Epithelial cell of prostate (primary cell): Measurements from ENCODE around the gene SPDYE1.
"Not testable (repeated sequence)": the region's sequence is repeated elsewhere in the genome, so short reads cannot be mapped to it uniquely, and the experiment has no call there.

Experiments
- DNase-seq: peaks from one replicate; pipeline ENCODE4 v3.0.0-alpha.2; 2011; ENCODE audit warnings: low read depth, low spot score
- H3K27ac ChIP-seq: fragments of 450-650 bp; 2 replicates; pipeline ENCODE4 v1.5.1; 2017; ENCODE audit warnings: mild to moderate bottlenecking

Gene SPDYE1

DNA sequence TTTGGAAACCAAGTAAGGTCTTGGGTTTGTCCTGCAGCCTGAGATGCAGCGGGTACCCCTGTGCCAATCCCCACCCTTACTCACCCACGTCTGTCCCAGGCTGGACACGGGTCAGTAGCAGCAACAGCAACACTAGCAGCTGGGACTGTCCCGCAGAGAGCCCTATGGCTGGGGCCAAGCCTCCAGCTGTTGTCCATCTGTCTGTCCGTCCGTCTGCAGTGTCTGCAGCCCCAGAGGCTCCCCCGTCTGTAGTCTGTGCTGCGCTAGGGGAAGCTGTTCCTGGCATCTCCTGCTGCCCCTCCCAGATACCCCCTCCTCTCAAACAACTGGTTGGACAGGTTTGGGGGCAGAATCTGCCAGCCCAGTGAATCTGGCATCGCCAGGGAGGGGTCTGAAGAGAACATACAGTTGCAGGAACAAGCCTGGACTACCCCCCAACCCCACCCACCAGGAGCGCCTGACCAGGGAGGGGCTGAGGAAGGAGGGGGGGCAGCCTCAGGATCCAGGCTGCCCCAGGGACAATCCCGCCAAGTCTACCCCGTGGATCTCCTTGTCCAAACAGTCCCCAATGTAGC lies 7.6 kb upstream of the SPDYE1 start:
- not testable (repeated sequence) for H3K27ac ChIP-seq, DNase-seq

DNA sequence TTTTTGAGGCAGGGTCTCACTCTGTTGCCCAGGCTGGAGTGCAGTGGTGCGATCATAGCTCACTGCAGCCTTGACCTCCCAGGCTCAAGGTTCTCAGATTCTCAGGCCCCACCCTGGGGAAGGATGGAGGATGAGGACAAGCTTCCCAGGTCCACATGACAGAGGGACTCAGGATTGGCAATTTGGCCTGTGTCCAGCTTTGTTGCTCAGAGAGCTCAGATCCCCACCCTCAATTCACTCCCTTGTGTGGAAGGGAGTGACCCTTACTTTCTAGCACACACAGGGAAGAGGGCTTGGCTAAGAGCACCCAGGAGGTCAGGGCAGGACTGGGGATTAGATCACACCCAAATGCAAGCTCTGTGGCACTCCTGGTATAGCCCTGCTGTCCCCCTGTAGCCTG lies 6.9 kb upstream of the SPDYE1 start:
- DNase-seq, H3K27ac ChIP-seq: not testable (repeated sequence)

DNA sequence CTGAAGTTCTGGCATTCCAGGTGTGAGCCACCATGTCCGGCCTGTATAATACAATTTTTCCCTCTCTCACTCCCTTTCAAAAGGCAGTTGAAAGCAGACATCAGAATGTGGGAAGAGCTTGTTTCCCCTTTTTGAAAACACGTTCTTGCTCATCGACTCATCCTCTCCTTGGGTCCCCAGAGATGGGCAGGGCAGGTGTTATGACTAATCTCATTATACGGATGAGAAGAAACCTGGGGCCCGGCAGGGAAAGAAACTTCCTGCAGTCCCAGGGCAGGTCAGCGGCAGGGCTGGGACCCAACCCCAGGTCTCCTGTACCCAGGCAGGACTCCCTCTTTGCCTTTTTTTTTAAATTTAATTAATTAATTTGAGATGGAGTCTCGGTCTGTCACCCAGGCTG lies 4.8 kb upstream of the SPDYE1 start:
- peak overlapping the region; percentile 60 for H3K27ac ChIP-seq
- not testable (repeated sequence) for DNase-seq

DNA sequence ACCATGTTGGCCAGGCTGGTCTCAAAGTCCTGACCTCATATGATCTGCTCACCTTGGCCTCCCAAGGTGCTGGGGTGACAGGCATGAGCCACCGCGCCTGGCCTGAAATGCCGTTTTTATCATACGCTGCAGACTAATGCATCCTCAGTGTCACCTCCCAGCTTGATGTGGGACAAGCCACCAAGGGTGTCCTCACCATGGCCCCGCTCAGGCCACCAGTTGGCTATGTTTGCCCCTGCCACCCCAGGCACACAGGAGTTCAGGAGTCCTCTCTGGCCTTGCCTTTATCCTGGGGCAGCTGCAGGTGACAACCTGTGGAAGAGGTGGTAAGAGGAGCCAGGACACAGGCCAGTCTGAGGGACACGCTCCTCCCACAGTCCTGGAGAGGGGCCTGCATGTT lies 3.0 kb upstream of the SPDYE1 start:
- DNase-seq: not testable (repeated sequence)

DNA sequence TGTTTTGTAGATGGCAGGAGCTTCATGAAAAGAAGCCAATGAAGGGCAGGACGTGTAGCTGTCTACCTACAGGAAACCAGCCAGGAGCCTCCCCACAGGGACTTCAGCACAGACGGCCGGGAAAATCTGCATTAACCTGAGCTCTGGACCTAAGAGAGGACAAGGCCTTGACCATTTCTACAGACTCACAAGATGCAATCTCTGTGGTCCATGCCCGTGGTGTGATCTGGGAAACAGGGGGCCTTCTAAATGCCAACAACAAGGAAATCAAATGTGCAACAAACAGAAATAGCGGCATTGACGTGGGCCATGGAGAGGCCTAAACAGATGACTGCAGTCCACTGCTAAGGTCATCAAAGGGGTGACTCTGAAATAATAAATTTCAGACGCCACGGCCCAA lies 14.4 kb downstream of the SPDYE1 start:
- DNase-seq, H3K27ac ChIP-seq: not testable (repeated sequence)

More for the DNA sequence above, 3.0 kb upstream of the SPDYE1 start:
- H3K27ac ChIP-seq: not testable (repeated sequence)

- not testable (repeated sequence) for H3K27ac ChIP-seq, DNase-seq
Measured at GRCh38 chr7:44015090-44015489, 17.4 kb downstream of the SPDYE1 start.

DNA sequence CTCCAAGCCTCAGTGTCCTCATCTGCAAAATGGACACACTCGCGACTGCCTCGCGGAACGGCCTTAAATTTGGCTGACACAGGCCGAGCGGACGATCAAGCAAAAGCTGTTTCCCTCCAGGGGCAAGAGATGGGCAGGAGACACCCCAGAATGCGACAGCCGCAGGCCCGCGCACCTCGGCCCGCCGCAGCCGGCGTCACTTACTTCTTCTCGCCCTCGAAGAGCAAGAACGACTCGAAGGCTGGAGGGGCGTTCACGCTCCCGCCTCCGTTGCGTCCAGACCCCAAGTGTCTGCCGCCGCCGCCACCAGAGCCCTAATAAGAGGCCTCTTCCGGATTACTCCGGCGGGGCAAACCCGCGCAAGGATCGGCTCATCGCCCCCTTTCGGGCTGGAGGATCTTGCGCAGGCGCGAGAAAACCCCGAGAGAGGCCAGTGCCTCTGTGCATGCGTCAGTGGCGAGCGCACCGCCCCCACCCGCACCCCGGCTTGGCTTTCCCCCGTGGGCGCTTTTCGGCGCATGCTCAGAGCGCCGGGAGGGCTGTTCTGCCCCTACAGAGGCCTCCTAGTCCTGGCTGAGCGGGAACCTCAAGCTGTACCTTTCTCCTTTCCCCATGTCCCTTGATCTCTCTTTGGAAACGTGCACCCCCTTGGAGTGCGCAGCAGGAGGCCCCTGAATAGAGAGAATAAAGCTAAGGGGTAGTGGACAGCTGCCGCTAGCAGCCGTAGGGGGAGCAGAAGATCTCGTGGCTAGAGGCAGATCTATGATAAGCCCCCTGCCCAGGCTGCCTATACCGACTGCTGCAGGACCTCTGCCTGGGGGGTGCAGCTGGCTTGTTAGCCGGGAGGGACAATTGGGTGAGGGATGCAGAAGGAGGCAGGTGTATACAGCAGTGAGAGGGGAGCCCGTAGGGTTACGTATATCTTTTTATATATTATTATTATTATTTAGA lies 21.4 kb downstream of the SPDYE1 start:
- DNase-seq: peak; percentile 60
- H3K27ac ChIP-seq: peak overlapping the region; percentile 10

GRCh38 chr7:44019825-44020224 lies 22.1 kb downstream of the SPDYE1 start:
- H3K27ac ChIP-seq, DNase-seq: not testable (repeated sequence)

GRCh38 chr7:44022069-44022468 lies 24.4 kb downstream of the SPDYE1 start:
- not testable (repeated sequence) for DNase-seq, H3K27ac ChIP-seq

DNA sequence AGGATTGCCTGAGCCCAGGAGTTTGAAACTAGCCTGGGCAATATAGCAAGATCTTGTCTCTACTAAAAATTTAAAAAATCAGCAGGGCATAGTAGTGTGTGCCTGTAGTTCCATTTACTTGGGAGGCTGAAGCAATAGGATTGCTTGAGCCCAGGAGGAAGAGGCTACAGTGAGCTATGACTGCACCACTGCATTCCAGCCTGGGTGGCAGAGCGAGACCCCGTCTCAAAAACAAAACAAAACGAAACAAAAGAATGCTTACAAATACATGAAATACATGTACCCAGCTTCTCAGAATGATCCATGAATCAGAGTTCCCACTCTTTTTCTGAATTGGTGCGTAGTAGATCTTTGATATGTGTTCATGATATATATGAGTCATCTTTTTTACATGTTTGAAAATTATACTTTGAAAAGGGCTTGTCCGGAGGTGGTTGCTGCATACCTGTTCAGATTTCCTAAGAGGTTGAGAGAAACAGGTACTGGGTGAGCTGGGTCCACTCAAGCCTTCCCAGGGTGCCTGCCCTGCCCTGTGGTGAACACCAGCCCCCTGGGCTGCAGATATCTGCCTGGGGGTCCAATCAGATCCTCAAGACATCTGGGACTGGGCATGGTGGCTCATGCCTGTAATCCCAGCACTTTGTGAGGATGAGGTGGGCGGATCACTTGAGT lies 25.2 kb downstream of the SPDYE1 start:
- H3K27ac ChIP-seq, DNase-seq: not testable (repeated sequence)

- not testable (repeated sequence) for H3K27ac ChIP-seq
Measured at GRCh38 chr7:44029433-44029832, 31.7 kb downstream of the SPDYE1 start.

DNA sequence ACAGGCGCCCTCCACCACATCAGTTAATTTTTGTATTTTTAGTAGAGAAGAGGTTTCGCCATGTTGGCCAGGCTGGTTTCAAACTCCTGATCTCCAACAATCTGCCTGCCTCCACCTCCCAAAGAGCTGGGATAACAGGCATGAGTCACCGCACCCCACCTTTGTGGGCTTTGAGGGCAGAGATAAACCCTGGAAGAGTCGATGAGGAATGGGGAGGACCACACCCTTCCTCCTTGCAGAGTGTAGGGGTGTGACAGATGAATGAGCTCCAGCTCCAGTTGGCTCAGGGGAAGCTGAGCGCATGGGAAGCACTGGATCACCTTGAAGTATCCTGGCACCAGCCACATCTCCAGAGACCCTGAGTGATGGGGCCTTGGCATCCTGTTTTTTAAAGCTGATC lies 32.3 kb downstream of the SPDYE1 start:
- not testable (repeated sequence) for DNase-seq

More at GRCh38 chr7:44029433-44029832, 31.7 kb downstream of the SPDYE1 start:
- not testable (repeated sequence) for DNase-seq

DNA sequence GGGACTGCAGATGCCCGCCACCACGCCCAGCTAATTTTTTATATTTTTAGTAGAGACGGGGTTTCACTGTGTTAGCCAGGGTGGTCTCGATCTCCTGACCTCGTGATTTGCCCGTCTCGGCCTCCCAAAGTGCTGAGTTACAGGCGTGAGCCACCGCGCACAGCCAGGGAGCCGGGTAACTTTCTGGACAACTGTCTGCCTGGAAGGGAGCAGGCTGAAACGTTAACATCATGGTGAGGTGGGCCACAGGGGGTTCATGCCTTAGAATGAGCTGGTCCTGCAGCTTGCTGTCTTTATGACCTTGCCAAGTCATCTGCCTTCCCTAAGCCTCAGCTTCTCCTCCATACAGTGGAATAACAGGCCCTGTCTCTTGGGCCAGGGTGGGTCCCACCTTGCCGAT lies 33.6 kb downstream of the SPDYE1 start:
- DNase-seq, H3K27ac ChIP-seq: not testable (repeated sequence)

More for the DNA sequence above, 32.3 kb downstream of the SPDYE1 start:
- H3K27ac ChIP-seq: not testable (repeated sequence)

GRCh38 chr7:44032031-44032430 lies 34.3 kb downstream of the SPDYE1 start:
- DNase-seq: not testable (repeated sequence)

GRCh38 chr7:44033971-44034844 lies 36.5 kb downstream of the SPDYE1 start:
- not testable (repeated sequence) for DNase-seq, H3K27ac ChIP-seq

More at GRCh38 chr7:44032031-44032430, 34.3 kb downstream of the SPDYE1 start:
- not testable (repeated sequence) for H3K27ac ChIP-seq

GRCh38 chr7:44036364-44036763 lies 38.7 kb downstream of the SPDYE1 start:
- H3K27ac ChIP-seq, DNase-seq: not testable (repeated sequence)

DNA sequence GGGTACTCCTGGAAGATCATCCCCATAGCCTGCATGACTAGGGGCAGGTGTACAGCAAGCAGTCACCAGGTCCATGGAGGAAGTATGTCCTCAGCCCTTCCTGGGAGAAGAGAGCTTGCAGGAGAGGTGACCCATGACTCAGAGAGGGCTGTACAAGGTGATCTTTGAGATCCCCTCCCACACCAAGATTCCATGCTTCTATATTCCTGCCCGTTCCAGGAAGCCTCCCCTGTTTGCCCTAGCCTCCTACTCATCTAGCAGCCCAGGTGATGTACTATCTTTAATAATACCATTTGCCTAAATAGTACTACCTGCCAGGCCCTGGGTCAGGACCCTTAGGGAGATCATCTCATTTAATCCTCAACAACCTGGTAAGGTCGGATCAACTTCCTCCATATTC lies 40.3 kb downstream of the SPDYE1 start:
- not testable (repeated sequence) for DNase-seq, H3K27ac ChIP-seq

DNA sequence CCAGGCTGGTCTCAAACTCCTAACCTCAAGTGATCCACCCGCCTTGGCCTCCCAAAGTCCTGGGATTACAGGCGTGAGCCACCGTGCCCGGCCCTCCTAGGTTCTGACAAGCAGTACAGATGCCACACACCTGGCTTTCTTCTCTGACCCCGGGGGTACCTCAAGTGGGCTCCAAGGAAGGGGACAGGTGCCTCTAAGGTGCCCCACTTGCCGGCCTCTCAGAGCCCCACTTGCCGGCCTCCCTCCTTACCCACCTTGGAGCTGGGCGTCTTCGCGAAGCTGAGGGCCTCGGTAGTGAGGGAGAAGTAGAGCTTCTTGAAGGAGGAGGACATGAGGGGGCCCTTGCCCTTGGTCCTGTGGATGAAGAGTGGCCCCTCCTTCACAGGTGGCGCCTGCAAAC lies 40.9 kb downstream of the SPDYE1 start:
- not testable (repeated sequence) for DNase-seq, H3K27ac ChIP-seq

DNA sequence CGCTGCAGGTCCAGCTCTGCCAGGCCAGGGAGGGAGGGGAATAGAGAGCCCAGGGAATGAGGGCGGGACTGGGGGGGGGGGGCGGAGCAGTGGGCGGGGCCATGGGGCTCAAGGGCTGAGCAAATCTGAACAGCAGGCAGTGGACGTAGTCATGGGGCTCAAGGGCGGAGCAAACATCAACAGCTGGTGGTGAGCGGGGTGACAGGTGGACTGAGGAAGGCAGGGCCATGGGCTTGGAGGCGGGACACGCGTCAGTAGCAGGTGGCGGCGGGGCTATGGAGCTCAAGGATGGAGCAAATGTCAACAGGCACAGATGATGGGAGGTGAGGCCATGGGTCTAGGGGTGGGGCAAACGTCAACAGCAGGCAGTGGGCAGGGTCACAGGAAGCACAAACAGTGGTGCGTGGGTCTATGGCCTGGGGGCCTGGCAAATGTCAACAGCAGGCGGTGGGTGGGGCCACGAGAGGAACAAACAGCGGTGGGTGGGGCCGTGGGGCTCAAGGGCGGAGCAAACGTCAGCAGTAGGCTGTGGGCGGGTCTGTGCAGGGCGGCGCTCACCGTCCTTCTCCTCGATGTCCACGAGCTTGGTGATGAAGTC lies 41.4 kb downstream of the SPDYE1 start:
- not testable (repeated sequence) for H3K27ac ChIP-seq
- DNase-seq: peak; percentile 29
